Neural cell (in vitro differentiated cells): ENCODE data around the gene MAOB.

Experiments used
- EP300 ChIP-seq: fragments of 450-650 bp; conservative IDR thresholded peaks from 2 replicates; pipeline ENCODE4 v1.6.1; 2014; ENCODE audit warnings: antibody characterized with exemption, mild to moderate bottlenecking, moderate library complexity; ENCODE audit not compliant: poor library complexity, severe bottlenecking
- EZH2 ChIP-seq: fragments of 200-600, 300-800 bp; shearing (Covaris generic), sonication (generic); IDR thresholded peaks from 2 replicates; pipeline ENCODE4 v1.6.1; 2014; ENCODE audit warnings: antibody characterized with exemption, low read length, borderline replicate concordance, mild to moderate bottlenecking; ENCODE audit not compliant: insufficient read depth, poor library complexity, severe bottlenecking
- POLR2AphosphoS5 ChIP-seq: IDR thresholded peaks from 2 replicates; pipeline ENCODE4 v1.6.1; 2012
- RAD21 ChIP-seq: fragments of 450-650 bp; conservative IDR thresholded peaks from 2 replicates; pipeline ENCODE4 v1.6.1; 2014; ENCODE audit warnings: antibody characterized with exemption, mild to moderate bottlenecking, moderate library complexity
- REST ChIP-seq: IDR thresholded peaks from 2 replicates; pipeline ENCODE4 v1.6.1; 2012; ENCODE audit warnings: borderline replicate concordance
- TAF1 ChIP-seq: IDR thresholded peaks from 2 replicates; pipeline ENCODE4 v1.6.1; 2012; ENCODE audit warnings: low read depth
- TF ChIP-seq, protein P1 (sequence below): fragments of 450-650 bp; IDR thresholded peaks from 2 replicates; pipeline ENCODE4 v1.5.1; 2014; ENCODE audit warnings: antibody characterized with exemption, mild to moderate bottlenecking, moderate library complexity; ENCODE audit not compliant: poor library complexity, severe bottlenecking

- TF ChIP-seq POLR2AphosphoS5, result no peak
- no peak for TF ChIP-seq RAD21
- TF ChIP-seq, protein P1, sequence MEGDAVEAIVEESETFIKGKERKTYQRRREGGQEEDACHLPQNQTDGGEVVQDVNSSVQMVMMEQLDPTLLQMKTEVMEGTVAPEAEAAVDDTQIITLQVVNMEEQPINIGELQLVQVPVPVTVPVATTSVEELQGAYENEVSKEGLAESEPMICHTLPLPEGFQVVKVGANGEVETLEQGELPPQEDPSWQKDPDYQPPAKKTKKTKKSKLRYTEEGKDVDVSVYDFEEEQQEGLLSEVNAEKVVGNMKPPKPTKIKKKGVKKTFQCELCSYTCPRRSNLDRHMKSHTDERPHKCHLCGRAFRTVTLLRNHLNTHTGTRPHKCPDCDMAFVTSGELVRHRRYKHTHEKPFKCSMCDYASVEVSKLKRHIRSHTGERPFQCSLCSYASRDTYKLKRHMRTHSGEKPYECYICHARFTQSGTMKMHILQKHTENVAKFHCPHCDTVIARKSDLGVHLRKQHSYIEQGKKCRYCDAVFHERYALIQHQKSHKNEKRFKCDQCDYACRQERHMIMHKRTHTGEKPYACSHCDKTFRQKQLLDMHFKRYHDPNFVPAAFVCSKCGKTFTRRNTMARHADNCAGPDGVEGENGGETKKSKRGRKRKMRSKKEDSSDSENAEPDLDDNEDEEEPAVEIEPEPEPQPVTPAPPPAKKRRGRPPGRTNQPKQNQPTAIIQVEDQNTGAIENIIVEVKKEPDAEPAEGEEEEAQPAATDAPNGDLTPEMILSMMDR, result no peak
- no peak for TF ChIP-seq EP300
- TF ChIP-seq EZH2, result no peak
- TF ChIP-seq REST, result no peak
- TF ChIP-seq TAF1, result no peak
Measured at GRCh38 chrX:43870011-43870410, 12.2 kb downstream of the MAOB start.
